HCEC 1CT (cell line): ENCODE results near the gene RPP38.

Experiments
- DNase-seq: peaks from one replicate; pipeline ENCODE4 v3.0.0-alpha.2; 2017

Gene RPP38

GRCh38 chr10:15097011-15097812, at the start of gene RPP38:
TSS of gene RPP38 (plus strand) at chr10:15097355. CDS start at chr10:15103315, 5,960 bp downstream.
- peak; percentile 92 for DNase-seq

GRCh38 chr10:15049533-15049932, 47.6 kb upstream of the RPP38 start:
- no peak for DNase-seq

GRCh38 chr10:15052121-15052520, 45.0 kb upstream of the RPP38 start:
- no peak for DNase-seq

- no peak for DNase-seq
These were observed 44.1 kb upstream of the RPP38 start for GRCh38 chr10:15053061-15053460.

- no peak for DNase-seq
These were observed 38.5 kb upstream of the RPP38 start for GRCh38 chr10:15058689-15059088.

- no peak for DNase-seq
These were observed 37.2 kb upstream of the RPP38 start for GRCh38 chr10:15059914-15060313.

GRCh38 chr10:15060638-15061037, 36.5 kb upstream of the RPP38 start:
- DNase-seq, result no peak

- no peak for DNase-seq
These were observed 30.0 kb upstream of the RPP38 start for GRCh38 chr10:15067154-15067553.

- peak; percentile 75 for DNase-seq
These were observed 28.4 kb upstream of the RPP38 start for GRCh38 chr10:15068802-15069201.

- no peak for DNase-seq
These were observed 27.9 kb upstream of the RPP38 start for GRCh38 chr10:15069230-15069629.

- no peak for DNase-seq
These were observed 24.8 kb upstream of the RPP38 start for GRCh38 chr10:15072358-15072757.

GRCh38 chr10:15075421-15075820, 21.7 kb upstream of the RPP38 start:
- no peak for DNase-seq

- no peak for DNase-seq
These were observed 13.3 kb upstream of the RPP38 start for GRCh38 chr10:15083674-15084501.

GRCh38 chr10:15084502-15084922, 12.6 kb upstream of the RPP38 start:
- DNase-seq, result peak; percentile 92

GRCh38 chr10:15088428-15089261, 8.5 kb upstream of the RPP38 start, which contains the start of gene ACBD7:
TSS of gene ACBD7 (minus strand) at chr10:15088776. CDS start at chr10:15088728, 48 bp downstream.
- DNase-seq, result peak; percentile 63

GRCh38 chr10:15091418-15091817, 5.7 kb upstream of the RPP38 start:
- no peak for DNase-seq

- no peak for DNase-seq
These were observed 4.2 kb upstream of the RPP38 start for GRCh38 chr10:15092855-15093408.

GRCh38 chr10:15096661-15097010, 519 bp upstream of the RPP38 start:
- no peak for DNase-seq

GRCh38 chr10:15099886-15100285, 2.7 kb downstream of the RPP38 start:
- DNase-seq, result no peak

GRCh38 chr10:15103513-15103912, 6.4 kb downstream of the RPP38 start:
- DNase-seq, result no peak

GRCh38 chr10:15106352-15107013, 9.3 kb downstream of the RPP38 start:
- peak; percentile 52 for DNase-seq

GRCh38 chr10:15112657-15113056, 15.5 kb downstream of the RPP38 start:
- no peak for DNase-seq
